OCI-M2 (cell line): Measurements from ENCODE around the gene EMC9.

ENCODE experiments used
- DNase-seq: peaks from one replicate; lab custom pipeline; 2025; ENCODE audit not compliant: unreplicated experiment; lab: John Stamatoyannopoulos, UW

The EMC9 gene

GRCh38 chr14:24141097-24141880, at the start of gene EMC9:
Gene EMC9, minus strand, starts transcription at chr14:24141591. Its CDS starts 287 bp downstream, at chr14:24141304.
- DNase-seq = peak; percentile 98

- no peak for DNase-seq
These were observed 49.0 kb upstream of the EMC9 start for GRCh38 chr14:24190416-24190815.

GRCh38 chr14:24189460-24189859, 48.1 kb upstream of the EMC9 start:
- no peak for DNase-seq

GRCh38 chr14:24189059-24189375, 47.6 kb upstream of the EMC9 start:
- no peak for DNase-seq

GRCh38 chr14:24188251-24189058, 47.1 kb upstream of the EMC9 start, which contains the start of gene IPO4:
Gene IPO4, minus strand, starts transcription at chr14:24188816. Its CDS starts 29 bp downstream, at chr14:24188787.
- peak; percentile 75 for DNase-seq

GRCh38 chr14:24187539-24187915, 46.1 kb upstream of the EMC9 start:
- no peak for DNase-seq

- DNase-seq = no peak
These were observed 45.6 kb upstream of the EMC9 start for GRCh38 chr14:24186831-24187538.

- no peak for DNase-seq
These were observed 44.4 kb upstream of the EMC9 start for GRCh38 chr14:24185741-24186140.

- no peak for DNase-seq
These were observed 43.6 kb upstream of the EMC9 start for GRCh38 chr14:24185026-24185425.

GRCh38 chr14:24184104-24184970, 42.9 kb upstream of the EMC9 start:
- no peak for DNase-seq

- DNase-seq = no peak
These were observed 41.7 kb upstream of the EMC9 start for GRCh38 chr14:24183014-24183481.

GRCh38 chr14:24182110-24182882, 40.9 kb upstream of the EMC9 start:
- no peak for DNase-seq

GRCh38 chr14:24181371-24182077, 40.1 kb upstream of the EMC9 start:
- DNase-seq = no peak

GRCh38 chr14:24179961-24180796, 38.8 kb upstream of the EMC9 start:
- no peak for DNase-seq

GRCh38 chr14:24179294-24179960, 38.0 kb upstream of the EMC9 start:
- no peak for DNase-seq

- DNase-seq = no peak
These were observed 37.2 kb upstream of the EMC9 start for GRCh38 chr14:24178399-24179178.

GRCh38 chr14:24177891-24178290, 36.5 kb upstream of the EMC9 start:
- no peak for DNase-seq
